Measurements from ENCODE around the gene ABCA6. TPM values are rescaled to one million over a fixed set of nuclear protein-coding genes. Genes with fewer than 3 reads are reported as not detected.

Gene ABCA6
- total RNA-seq, 3 donors from 2014 or later (not counting 1 experiment from before 2014, with no cell fraction given) = 0.45 to 1.6 (median 0.75) TPM

DNA sequence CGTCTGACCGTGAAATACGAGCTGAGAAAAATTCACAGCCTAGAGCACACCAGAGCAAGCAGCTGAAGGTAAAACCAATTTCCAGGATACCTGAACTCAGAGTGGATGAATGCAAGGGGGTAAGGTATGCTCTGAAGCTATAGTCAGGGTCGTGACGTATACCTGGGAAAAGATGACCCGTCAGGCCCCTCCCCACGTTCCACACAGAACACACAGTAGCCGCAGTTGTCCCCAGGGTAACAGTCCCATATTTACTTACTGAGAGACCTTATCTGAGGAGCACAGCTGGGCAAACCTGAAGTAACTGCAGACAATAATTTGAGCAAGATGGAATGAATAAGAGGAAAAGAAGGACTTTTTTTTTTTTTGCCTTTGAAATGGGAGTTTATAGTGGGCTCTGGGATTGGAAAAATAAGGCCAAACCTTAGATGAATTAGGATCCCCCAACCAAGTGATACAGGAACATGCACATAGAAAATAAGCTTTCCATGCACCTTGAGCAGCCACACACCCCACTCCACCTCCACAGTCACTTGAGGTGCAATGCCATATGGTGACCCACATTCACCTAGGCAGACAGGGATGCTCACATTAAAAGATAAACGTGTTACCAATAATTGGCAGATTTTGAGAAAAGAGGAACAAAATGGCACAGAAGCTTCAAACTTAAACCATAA, 38.0 kb downstream of the ABCA6 start:
- Histone ChIP-seq H3K4me3 (ENCODE audit: low read length) (no peak overlapping the region), H3K36me3 (ENCODE audit: control insufficient read depth, insufficient read depth, low read length) (no peaks in the 10 kb centered on the region), H3K27me3 (ENCODE audit: control insufficient read depth, insufficient read depth, low read length) (no peaks in the 10 kb centered on the region), H3K27ac (ENCODE audit: low read length) (no peak overlapping the region), H3K9me3 (ENCODE audit: control insufficient read depth, insufficient read depth, low read length) (no peaks in the 10 kb centered on the region), H3K4me1 (ENCODE audit: control insufficient read depth, insufficient read depth, low read length) (no peaks in the 10 kb centered on the region)
- DNase-seq = no peak
- Mint-ChIP-seq H3K4me3 (no peak overlapping the region), H3K36me3 (no peaks in the 10 kb centered on the region), H3K27ac (no peak overlapping the region), H3K27me3 (ENCODE audit: low read depth in 2 of 2) (no peaks in the 10 kb centered on the region), H3K9me3 (no peaks in the 10 kb centered on the region), H3K4me1 (no peaks in the 10 kb centered on the region)
- TF ChIP-seq, protein P1, sequence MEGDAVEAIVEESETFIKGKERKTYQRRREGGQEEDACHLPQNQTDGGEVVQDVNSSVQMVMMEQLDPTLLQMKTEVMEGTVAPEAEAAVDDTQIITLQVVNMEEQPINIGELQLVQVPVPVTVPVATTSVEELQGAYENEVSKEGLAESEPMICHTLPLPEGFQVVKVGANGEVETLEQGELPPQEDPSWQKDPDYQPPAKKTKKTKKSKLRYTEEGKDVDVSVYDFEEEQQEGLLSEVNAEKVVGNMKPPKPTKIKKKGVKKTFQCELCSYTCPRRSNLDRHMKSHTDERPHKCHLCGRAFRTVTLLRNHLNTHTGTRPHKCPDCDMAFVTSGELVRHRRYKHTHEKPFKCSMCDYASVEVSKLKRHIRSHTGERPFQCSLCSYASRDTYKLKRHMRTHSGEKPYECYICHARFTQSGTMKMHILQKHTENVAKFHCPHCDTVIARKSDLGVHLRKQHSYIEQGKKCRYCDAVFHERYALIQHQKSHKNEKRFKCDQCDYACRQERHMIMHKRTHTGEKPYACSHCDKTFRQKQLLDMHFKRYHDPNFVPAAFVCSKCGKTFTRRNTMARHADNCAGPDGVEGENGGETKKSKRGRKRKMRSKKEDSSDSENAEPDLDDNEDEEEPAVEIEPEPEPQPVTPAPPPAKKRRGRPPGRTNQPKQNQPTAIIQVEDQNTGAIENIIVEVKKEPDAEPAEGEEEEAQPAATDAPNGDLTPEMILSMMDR (IDR thresholded peaks at IDR 0.05) = no peak
- ATAC-seq = no peak
- intact Hi-C loops (cut with micrococcal nuclease) = no loop called here
- WGBS (ENCODE audit: insufficient coverage) = 93% methylated on average over 6 of the region's 9 CpGs

DNA sequence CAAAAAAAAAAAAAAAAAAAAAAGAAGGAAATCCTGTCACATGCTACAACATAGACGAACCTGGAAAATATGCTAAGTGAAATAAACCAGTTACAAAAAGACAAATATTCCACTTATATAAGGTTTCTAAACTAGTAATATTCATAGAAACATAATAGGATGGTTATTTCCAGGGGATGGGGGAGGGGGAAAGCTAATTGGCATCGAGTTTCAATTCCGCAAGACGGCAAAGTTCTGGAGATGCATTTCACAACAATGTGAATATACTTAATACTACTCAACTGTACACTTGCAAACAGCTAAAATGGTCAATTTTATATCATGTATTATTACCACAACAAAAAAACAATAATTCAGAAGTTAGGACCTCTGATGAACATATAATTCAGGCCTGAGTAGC, 43.1 kb downstream of the ABCA6 start:
- Mint-ChIP-seq H3K27me3 (ENCODE audit: low read depth in 2 of 2) (no peaks in the 10 kb centered on the region), H3K4me3 (no peak overlapping the region), H3K36me3 (no peaks in the 10 kb centered on the region), H3K9me3 (no peaks in the 10 kb centered on the region), H3K27ac (no peak overlapping the region), H3K4me1 (peaks cover under 1 to 1% of the 10 kb centered on the region in 2 donors)
- DNase-seq (no peak), ATAC-seq (no peak)
- H3K9me3 ChIP-seq (ENCODE audit: control insufficient read depth, insufficient read depth, low read length) = no peaks in the 10 kb centered on the region
- no peaks in the 10 kb centered on the region for H3K36me3 ChIP-seq (ENCODE audit: control insufficient read depth, insufficient read depth, low read length)
- no peak overlapping the region for H3K27ac ChIP-seq (ENCODE audit: low read length)
- intact Hi-C loops (cut with micrococcal nuclease) = no loop called here
- no peak overlapping the region for H3K4me3 ChIP-seq (ENCODE audit: low read length)
- no peaks in the 10 kb centered on the region for H3K27me3 ChIP-seq (ENCODE audit: control insufficient read depth, insufficient read depth, low read length)
- no peaks in the 10 kb centered on the region for H3K4me1 ChIP-seq (ENCODE audit: control insufficient read depth, insufficient read depth, low read length)
- TF ChIP-seq, protein P1 (IDR thresholded peaks at IDR 0.05) = no peak
- WGBS (ENCODE audit: insufficient coverage) = 100% methylated on average over 1 of the region's 4 CpGs

DNA sequence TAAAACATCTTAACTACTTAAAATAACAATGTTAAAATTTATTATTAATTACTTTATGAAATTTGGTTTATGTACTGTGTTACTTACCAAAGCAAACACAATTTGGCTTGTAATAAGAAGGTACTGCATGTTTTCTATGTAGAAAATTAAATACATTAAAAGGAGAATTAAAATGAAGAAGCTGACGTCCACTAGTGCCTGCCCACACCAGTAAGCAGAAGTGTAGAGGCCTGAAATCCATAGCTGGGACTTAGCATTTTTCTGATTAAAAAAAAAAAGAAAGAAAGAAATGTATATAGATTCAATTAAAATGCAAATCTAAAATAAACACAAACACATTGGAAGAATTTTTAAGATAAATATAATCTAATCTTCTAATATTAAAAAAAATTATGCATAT, 45.2 kb downstream of the ABCA6 start:
- no peak overlapping the region for H3K4me3 ChIP-seq (ENCODE audit: low read length)
- H3K27me3 ChIP-seq (ENCODE audit: control insufficient read depth, insufficient read depth, low read length) = no peaks in the 10 kb centered on the region
- no peaks in the 10 kb centered on the region for H3K4me1 ChIP-seq (ENCODE audit: control insufficient read depth, insufficient read depth, low read length)
- no peaks in the 10 kb centered on the region for H3K36me3 ChIP-seq (ENCODE audit: control insufficient read depth, insufficient read depth, low read length)
- ATAC-seq (no peak), DNase-seq (no peak)
- no peak overlapping the region for H3K27ac ChIP-seq (ENCODE audit: low read length)
- Mint-ChIP-seq H3K27ac (no peak overlapping the region), H3K4me3 (no peak overlapping the region), H3K27me3 (ENCODE audit: low read depth in 2 of 2) (peaks cover 0 to 3% of the 10 kb centered on the region in 2 donors), H3K36me3 (no peaks in the 10 kb centered on the region), H3K4me1 (peaks cover 7 to 8% of the 10 kb centered on the region in 2 donors), H3K9me3 (no peaks in the 10 kb centered on the region)
- TF ChIP-seq, protein P1 (IDR thresholded peaks at IDR 0.05) = no peak
- 100% methylated on average over 1 of the region's 1 CpG for WGBS (ENCODE audit: insufficient coverage)
- H3K9me3 ChIP-seq (ENCODE audit: control insufficient read depth, insufficient read depth, low read length) = no peaks in the 10 kb centered on the region
- intact Hi-C loops (cut with micrococcal nuclease) = no loop called here

DNA sequence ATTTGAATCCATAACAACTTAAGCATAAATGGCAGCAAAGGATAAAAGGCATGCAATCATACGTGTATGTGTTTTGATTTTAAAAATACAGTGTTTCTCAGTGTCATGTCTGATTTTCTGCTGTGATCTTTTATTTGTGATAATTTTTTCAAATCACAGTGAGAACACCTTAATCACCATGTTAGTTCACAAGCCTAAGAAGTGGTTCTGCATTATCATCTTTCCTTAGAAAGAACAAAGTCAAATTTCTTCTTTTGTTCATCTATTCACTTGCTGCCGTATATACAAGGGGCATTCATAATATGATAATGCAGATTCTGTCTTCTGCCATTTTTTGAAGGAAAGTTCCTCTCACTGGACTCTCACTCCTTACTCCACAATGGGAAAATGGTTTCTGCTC, 47.7 kb downstream of the ABCA6 start:
- no peaks in the 10 kb centered on the region for H3K9me3 Mint-ChIP-seq
- no peak overlapping the region for H3K4me3 ChIP-seq (ENCODE audit: low read length)
- no peaks in the 10 kb centered on the region for H3K36me3 Mint-ChIP-seq
- TF ChIP-seq, protein P1 (IDR thresholded peaks at IDR 0.05) = no peak
- ATAC-seq (no peak), DNase-seq (no peak)
- WGBS (ENCODE audit: insufficient coverage) = 100% methylated on average over 1 of the region's 2 CpGs
- H3K36me3 ChIP-seq (ENCODE audit: control insufficient read depth, insufficient read depth, low read length) = no peaks in the 10 kb centered on the region
- H3K9me3 ChIP-seq (ENCODE audit: control insufficient read depth, insufficient read depth, low read length) = no peaks in the 10 kb centered on the region
- H3K4me1 ChIP-seq (ENCODE audit: control insufficient read depth, insufficient read depth, low read length) = no peaks in the 10 kb centered on the region
- H3K27me3 Mint-ChIP-seq (ENCODE audit: low read depth in 2 of 2) = peaks cover 0 to 3% of the 10 kb centered on the region in 2 donors
- peaks cover 7 to 8% of the 10 kb centered on the region in 2 donors for H3K4me1 Mint-ChIP-seq
- H3K27me3 ChIP-seq (ENCODE audit: control insufficient read depth, insufficient read depth, low read length) = no peaks in the 10 kb centered on the region
- H3K4me3 Mint-ChIP-seq = no peak overlapping the region
- H3K27ac Mint-ChIP-seq = no peak overlapping the region
- intact Hi-C loops (cut with micrococcal nuclease) = no loop called here
- H3K27ac ChIP-seq (ENCODE audit: low read length) = no peak overlapping the region

Data from natural killer cell (primary cell).